ENCODE results near the gene PBX1.

PBX1 gene

DNA sequence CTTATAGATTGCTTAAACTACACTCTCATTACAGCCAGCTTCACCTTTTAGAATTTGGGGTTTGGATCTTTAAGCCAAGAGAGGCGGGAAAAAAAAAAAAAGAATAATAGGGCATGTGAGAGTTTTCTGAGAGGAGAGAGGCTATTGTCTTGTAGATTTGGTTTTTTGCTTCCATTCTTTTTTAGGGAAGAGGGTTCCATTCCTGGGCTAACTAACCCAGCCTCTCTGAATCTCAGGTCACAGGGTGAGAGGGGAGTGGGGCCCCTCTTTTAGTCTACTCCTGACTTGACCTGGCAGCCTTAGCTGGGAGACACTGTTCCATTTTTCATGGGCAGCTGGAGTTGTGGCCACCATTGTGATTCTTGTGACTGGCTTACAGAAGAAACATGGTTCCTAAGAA lies 24.2 kb downstream of the PBX1 start:
- no peaks in the 10 kb centered on the region for H3K9me3 ChIP-seq (ENCODE audit: insufficient read depth, low read depth, low read length)
- H3K9ac ChIP-seq (ENCODE audit: low read depth, low read length) = peak overlapping the region; percentile 54; the same call in 1 of the 2 replicates
- H3K27me3 ChIP-seq (ENCODE audit: insufficient read depth, low read length) = no peaks in the 10 kb centered on the region
- no peak overlapping the region for H3K27ac ChIP-seq (ENCODE audit: low read length)
- H3K4me3 ChIP-seq (ENCODE audit: low read length) = peak overlapping the region; percentile 27; the same call in 1 of the 2 replicates
- H3K4me1 ChIP-seq (ENCODE audit: insufficient read depth, low read length) = peaks cover 72% of the 10 kb centered on the region
- peaks cover 32% of the 10 kb centered on the region for H3K36me3 ChIP-seq (ENCODE audit: insufficient read depth, low read depth, low read length)

DNA sequence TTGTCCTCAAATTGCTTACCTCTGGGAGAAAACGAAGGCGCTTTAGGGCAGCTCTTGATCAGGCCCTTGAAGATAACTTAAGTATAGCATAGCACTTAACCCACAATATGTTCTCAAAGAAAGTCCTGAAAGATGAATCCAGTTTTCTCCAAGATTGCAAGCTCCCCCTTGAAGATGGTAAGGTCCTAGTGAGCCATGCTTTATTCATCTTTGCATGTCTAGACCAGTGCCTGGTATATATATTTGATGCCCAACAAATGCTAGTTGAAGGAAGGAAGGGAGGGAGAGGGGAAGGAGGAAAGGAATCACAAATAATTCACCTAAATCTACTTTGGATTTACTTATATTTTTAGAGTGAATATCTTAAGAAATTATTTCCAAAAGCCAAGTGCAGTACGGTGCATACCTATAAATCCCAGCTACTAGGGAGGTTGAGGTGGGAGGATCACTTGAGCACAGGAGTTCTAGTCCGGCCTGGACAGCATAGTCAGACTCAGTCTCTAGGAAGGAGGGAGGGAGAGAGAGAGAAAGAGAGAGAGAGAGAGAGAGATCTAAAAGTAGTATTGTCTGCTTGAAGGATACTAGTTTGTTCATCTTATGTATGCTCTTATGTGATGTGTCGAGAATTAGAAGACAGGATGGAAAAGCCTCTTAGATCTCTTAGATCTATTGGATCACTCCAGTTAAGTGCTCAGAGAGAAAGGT lies 25.0 kb downstream of the PBX1 start:
- Histone ChIP-seq H3K36me3 (ENCODE audit: insufficient read depth, low read depth, low read length) (peaks cover 32% of the 10 kb centered on the region), H3K9ac (ENCODE audit: low read depth, low read length) (peak overlapping the region; percentile 54; the same call in 1 of the 2 replicates), H3K27me3 (ENCODE audit: insufficient read depth, low read length) (no peaks in the 10 kb centered on the region), H3K4me3 (ENCODE audit: low read length) (peak overlapping the region; percentile 27; the same call in 1 of the 2 replicates), H3K9me3 (ENCODE audit: insufficient read depth, low read depth, low read length) (no peaks in the 10 kb centered on the region), H3K4me1 (ENCODE audit: insufficient read depth, low read length) (peaks cover 70% of the 10 kb centered on the region), H3K27ac (ENCODE audit: low read length) (no peak overlapping the region)

DNA sequence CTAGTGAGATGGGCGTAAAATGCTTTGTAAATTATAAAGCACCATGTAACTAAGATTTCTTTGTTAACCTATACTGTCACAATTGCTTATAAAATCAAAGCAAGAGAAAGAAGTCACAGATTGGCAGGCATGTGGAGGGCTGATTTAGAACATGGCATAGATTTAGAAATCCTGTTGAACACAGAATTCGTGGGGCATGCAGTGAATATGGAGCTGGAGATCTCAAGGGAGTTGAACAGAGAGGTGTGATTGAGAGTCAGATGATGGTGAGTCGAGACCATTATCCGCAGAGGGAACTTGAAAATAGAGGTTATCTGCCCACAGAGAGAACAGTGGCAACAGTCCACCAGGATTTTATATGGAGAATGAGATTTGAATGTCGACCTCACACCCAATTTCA lies 27.6 kb downstream of the PBX1 start:
- Histone ChIP-seq H3K27ac (ENCODE audit: low read length) (no peak overlapping the region), H3K36me3 (ENCODE audit: insufficient read depth, low read depth, low read length) (peaks cover 25% of the 10 kb centered on the region), H3K4me3 (ENCODE audit: low read length) (no peak overlapping the region), H3K27me3 (ENCODE audit: insufficient read depth, low read length) (no peaks in the 10 kb centered on the region), H3K4me1 (ENCODE audit: insufficient read depth, low read length) (peaks cover 85% of the 10 kb centered on the region), H3K9ac (ENCODE audit: low read depth, low read length) (no peak overlapping the region), H3K9me3 (ENCODE audit: insufficient read depth, low read depth, low read length) (no peaks in the 10 kb centered on the region)

DNA sequence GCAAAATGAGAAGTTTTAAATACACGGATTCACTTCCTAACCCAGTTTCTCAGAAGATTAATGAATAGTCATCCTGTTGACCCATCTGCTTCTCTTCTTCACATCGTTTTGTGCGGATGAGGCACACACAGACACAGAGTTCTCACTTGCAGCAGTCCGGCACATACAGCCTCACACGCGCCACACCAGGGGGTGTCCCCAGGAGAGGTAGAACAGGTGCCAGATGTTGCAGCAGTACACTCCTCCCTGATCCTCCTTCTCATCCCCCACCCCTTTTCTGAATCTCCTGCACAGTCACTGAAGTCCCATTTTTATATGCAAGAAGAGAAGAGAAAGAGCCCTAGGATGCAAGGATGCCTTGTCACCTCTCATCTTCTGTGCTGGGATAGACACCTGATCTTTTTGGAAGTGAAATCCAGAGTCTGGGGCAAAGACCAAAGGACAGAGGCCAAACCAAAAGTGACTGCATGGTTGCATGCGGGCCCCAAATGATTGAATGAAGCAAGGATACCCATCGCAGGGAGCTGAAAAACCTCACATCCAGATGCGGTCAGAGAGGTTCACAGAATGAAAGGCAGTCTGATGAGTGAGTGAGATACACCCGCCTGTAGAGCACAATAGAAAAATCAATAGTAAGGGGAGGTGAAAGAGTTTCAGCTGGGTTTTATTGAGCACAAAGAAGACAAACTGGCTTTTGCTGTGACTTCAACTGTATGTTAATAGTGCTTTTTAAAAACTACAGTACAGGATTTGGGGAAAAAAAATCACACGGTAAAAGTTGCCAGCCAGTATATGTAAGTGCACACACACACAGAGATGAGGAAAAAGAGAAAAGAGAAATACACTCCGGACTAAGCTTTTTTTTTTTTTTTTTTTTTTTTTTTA lies 28.9 kb downstream of the PBX1 start:
- peak overlapping the region; percentile 46; the same call in 1 of the 2 replicates for H3K4me3 ChIP-seq (ENCODE audit: low read length)
- no peaks in the 10 kb centered on the region for H3K27me3 ChIP-seq (ENCODE audit: insufficient read depth, low read length)
- peak overlapping the region; percentile 66 for H3K27ac ChIP-seq (ENCODE audit: low read length)
- peaks cover 25% of the 10 kb centered on the region for H3K36me3 ChIP-seq (ENCODE audit: insufficient read depth, low read depth, low read length)
- H3K9ac ChIP-seq (ENCODE audit: low read depth, low read length) = peak overlapping the region; percentile 72; the same call in 1 of the 2 replicates
- H3K4me1 ChIP-seq (ENCODE audit: insufficient read depth, low read length) = peaks cover 93% of the 10 kb centered on the region
- H3K9me3 ChIP-seq (ENCODE audit: insufficient read depth, low read depth, low read length) = no peaks in the 10 kb centered on the region

DNA sequence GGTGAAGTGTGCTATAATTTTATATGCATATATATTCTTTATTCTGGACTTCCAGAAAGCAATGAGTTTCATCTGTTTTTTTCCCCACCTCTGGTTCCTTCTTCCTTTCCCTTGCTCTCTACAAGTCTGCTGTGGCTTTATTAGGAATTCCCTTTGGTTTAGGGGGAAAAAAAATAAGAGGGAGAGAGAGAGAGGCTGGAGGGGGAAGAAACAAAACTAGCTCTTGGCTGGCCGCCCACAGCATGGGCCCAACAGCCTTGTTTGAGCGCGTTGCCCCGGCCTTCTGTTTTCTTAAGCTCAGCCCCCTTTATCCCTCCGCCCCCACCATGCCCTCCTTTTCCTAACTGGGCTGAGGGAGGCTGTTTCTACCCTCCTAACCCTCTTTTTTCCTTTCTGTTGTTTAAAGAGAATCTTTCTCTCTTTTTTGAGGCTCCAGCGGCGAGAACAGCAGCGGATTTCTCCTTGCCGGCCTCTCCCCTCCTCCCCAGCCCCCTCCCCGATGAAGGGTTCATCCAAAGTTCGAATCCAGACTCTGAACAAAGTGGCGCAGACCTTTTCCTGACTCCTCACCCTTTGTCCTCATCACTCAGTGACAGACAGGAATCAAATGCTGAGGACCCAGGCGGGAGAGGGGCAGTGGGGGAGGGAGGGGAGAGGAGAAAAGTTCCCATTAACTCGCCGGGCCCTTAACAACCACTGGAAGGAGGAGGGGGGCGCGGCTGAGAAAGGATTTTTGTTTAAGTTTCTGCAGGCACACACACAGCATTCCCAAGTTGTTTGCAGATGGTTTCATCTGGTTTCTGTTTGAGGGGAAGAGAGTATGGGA lies 29.7 kb downstream of the PBX1 start:
- Histone ChIP-seq H3K9ac (ENCODE audit: low read depth, low read length) (peak overlapping the region; percentile 72; the same call in 1 of the 2 replicates), H3K9me3 (ENCODE audit: insufficient read depth, low read depth, low read length) (no peaks in the 10 kb centered on the region), H3K27ac (ENCODE audit: low read length) (peak overlapping the region; percentile 66), H3K4me3 (ENCODE audit: low read length) (peak overlapping the region; percentile 46; the same call in 1 of the 2 replicates), H3K36me3 (ENCODE audit: insufficient read depth, low read depth, low read length) (peaks cover 25% of the 10 kb centered on the region), H3K4me1 (ENCODE audit: insufficient read depth, low read length) (peaks cover 92% of the 10 kb centered on the region), H3K27me3 (ENCODE audit: insufficient read depth, low read length) (no peaks in the 10 kb centered on the region)

DNA sequence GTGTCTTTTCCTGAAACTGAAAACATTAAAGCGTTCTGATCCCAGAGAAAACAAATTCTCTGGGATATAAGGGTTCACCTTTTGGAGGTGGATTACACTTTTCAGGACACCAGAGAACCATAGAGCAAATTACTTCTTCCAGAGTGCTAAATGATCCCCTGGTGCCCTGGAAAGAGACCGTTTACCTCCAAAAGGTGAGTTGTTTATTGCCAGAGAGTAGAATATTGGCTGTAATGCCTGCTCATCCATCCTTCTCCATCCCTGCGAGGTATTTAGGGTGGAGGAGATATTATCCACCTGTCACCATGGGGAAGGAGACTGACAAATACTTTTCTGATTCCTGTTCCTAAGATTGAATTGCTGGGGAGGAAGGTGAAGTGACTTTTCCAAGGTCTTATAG lies 30.4 kb downstream of the PBX1 start:
- Histone ChIP-seq H3K27ac (ENCODE audit: low read length) (peak overlapping the region; percentile 66), H3K4me1 (ENCODE audit: insufficient read depth, low read length) (peaks cover 86% of the 10 kb centered on the region)

DNA sequence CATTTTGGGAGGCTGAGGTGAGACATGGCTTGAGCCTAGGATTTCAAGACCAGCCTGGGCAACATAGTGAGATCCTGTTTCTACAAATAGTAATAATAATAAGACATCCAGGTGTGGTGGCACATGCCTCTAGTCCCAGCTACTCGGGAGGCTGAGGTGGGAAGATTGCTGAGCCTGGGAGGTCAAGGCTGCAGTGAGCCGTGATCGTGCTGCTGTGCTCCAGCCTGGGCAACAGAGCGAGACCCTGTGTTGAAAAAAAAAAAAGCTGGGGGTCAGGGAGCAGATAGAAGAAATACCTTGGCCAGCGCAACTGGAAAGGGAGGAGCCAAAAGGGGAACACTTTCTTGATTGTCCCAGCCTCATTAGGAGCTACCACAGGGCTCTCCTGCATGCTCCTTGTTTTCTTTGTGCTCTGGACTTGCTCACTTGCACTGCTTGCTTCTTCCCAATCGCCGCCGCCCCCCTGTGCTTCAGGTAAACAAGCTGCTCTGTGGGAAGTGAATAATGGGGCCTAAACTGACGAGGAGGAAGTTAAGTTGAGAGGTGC lies 31.1 kb downstream of the PBX1 start:
- Histone ChIP-seq H3K4me1 (ENCODE audit: insufficient read depth, low read length) (peaks cover 84% of the 10 kb centered on the region), H3K27ac (ENCODE audit: low read length) (peak overlapping the region; percentile 66), H3K36me3 (ENCODE audit: insufficient read depth, low read depth, low read length) (peaks cover 25% of the 10 kb centered on the region), H3K27me3 (ENCODE audit: insufficient read depth, low read length) (no peaks in the 10 kb centered on the region), H3K4me3 (ENCODE audit: low read length) (peak overlapping the region; percentile 46; the same call in 1 of the 2 replicates), H3K9me3 (ENCODE audit: insufficient read depth, low read depth, low read length) (no peaks in the 10 kb centered on the region), H3K9ac (ENCODE audit: low read depth, low read length) (peak overlapping the region; percentile 72; the same call in 1 of the 2 replicates)

More for the DNA sequence above, 30.4 kb downstream of the PBX1 start:
- Histone ChIP-seq H3K36me3 (ENCODE audit: insufficient read depth, low read depth, low read length) (peaks cover 25% of the 10 kb centered on the region), H3K27me3 (ENCODE audit: insufficient read depth, low read length) (no peaks in the 10 kb centered on the region), H3K9me3 (ENCODE audit: insufficient read depth, low read depth, low read length) (no peaks in the 10 kb centered on the region), H3K9ac (ENCODE audit: low read depth, low read length) (peak overlapping the region; percentile 72; the same call in 1 of the 2 replicates), H3K4me3 (ENCODE audit: low read length) (peak overlapping the region; percentile 46)

DNA sequence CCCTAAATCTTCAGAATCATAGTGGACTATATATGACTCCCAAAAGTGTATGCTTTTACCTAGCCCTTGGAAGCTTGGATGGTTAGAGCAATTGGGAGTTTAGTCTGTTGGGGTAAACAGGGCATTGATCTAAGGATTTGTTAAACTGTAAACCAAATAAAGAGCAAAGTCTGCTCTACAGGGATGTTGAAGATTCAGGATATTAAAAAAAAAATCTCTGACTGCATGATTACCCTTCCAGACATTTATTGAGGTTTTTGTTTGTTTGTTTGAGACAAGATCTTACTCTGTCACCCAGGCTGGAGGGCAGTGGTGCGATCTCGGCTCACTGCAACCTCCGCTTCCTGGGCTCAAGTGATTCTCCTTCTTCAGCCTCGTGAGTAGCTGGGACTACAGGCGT lies 31.6 kb downstream of the PBX1 start:
- H3K27ac ChIP-seq (ENCODE audit: low read length) = peak overlapping the region; percentile 63

DNA sequence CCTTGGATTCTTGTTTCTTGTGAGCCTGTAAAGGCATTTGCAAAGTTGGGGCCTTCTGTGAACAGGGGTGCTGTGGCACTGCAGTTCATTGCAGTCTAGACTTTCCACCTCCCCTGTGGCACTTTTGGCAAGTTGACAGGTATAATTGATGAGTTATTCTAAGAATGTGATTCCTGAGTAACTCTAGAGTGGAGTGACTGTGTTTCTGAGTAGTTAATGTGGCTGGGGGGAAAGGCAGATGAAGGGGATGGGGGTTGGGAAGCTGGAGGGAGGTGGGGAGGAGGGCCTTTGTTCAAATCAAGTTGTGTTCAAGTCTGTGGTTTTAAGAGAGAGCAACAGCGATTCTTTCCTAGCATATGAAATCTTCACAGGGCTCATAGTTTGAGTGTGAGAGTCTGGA lies 32.9 kb downstream of the PBX1 start:
- Histone ChIP-seq H3K4me1 (ENCODE audit: insufficient read depth, low read length) (peaks cover 74% of the 10 kb centered on the region), H3K9me3 (ENCODE audit: insufficient read depth, low read depth, low read length) (no peaks in the 10 kb centered on the region), H3K27me3 (ENCODE audit: insufficient read depth, low read length) (no peaks in the 10 kb centered on the region), H3K4me3 (ENCODE audit: low read length) (peak overlapping the region; percentile 24; the same call in 1 of the 2 replicates), H3K9ac (ENCODE audit: low read depth, low read length) (peak overlapping the region; percentile 31; the same call in 1 of the 2 replicates), H3K27ac (ENCODE audit: low read length) (peak overlapping the region; percentile 52), H3K36me3 (ENCODE audit: insufficient read depth, low read depth, low read length) (peaks cover 15% of the 10 kb centered on the region)

More for the DNA sequence above, 31.6 kb downstream of the PBX1 start:
- Histone ChIP-seq H3K4me1 (ENCODE audit: insufficient read depth, low read length) (peaks cover 84% of the 10 kb centered on the region), H3K9me3 (ENCODE audit: insufficient read depth, low read depth, low read length) (no peaks in the 10 kb centered on the region), H3K9ac (ENCODE audit: low read depth, low read length) (peak overlapping the region; percentile 58; the same call in 1 of the 2 replicates), H3K4me3 (ENCODE audit: low read length) (peak overlapping the region; percentile 19; the same call in 1 of the 2 replicates), H3K36me3 (ENCODE audit: insufficient read depth, low read depth, low read length) (peaks cover 24% of the 10 kb centered on the region), H3K27me3 (ENCODE audit: insufficient read depth, low read length) (no peaks in the 10 kb centered on the region)

DNA sequence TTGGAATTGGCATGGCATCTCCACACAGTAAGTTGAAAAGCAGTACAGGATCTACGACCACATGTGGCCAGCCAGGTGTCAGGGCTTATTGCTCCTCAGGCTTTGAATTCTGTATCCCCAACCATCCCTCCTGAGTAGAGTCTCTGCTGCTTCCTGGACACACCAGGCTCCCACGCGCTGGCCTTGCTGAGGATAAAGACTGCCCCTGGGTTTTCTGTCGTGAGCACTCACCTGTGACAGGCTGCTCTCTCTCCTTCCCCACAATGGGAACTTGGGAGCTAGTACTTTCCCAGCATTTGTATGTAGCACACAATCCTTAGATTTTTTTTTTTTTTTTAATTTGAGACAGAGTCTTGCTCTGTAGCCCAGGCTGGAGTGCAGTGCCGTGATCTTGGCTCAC lies 33.6 kb downstream of the PBX1 start:
- no peaks in the 10 kb centered on the region for H3K27me3 ChIP-seq (ENCODE audit: insufficient read depth, low read length)
- no peaks in the 10 kb centered on the region for H3K9me3 ChIP-seq (ENCODE audit: insufficient read depth, low read depth, low read length)
- H3K27ac ChIP-seq (ENCODE audit: low read length) = peak overlapping the region; percentile 52
- peak overlapping the region; percentile 31; the same call in 1 of the 2 replicates for H3K9ac ChIP-seq (ENCODE audit: low read depth, low read length)
- H3K4me3 ChIP-seq (ENCODE audit: low read length) = peak overlapping the region; percentile 24; the same call in 1 of the 2 replicates
- peaks cover 66% of the 10 kb centered on the region for H3K4me1 ChIP-seq (ENCODE audit: insufficient read depth, low read length)
- H3K36me3 ChIP-seq (ENCODE audit: insufficient read depth, low read depth, low read length) = peaks cover 14% of the 10 kb centered on the region
